ENCODE data around the gene ABL2.
"Not testable (repeated sequence)": the region's sequence is repeated elsewhere in the genome, so short reads cannot be mapped to it uniquely, and the experiment has no call there.

ABL2 gene

GRCh38 chr1:179169616-179170467 is 59.6 kb downstream of the ABL2 start:
- DNase-seq (ENCODE audit: low read depth in 2 of 2): no peak

- no peak for DNase-seq (ENCODE audit: low read depth in 2 of 2)
Observed at GRCh38 chr1:179168536-179168935, 60.9 kb downstream of the ABL2 start.

DNA sequence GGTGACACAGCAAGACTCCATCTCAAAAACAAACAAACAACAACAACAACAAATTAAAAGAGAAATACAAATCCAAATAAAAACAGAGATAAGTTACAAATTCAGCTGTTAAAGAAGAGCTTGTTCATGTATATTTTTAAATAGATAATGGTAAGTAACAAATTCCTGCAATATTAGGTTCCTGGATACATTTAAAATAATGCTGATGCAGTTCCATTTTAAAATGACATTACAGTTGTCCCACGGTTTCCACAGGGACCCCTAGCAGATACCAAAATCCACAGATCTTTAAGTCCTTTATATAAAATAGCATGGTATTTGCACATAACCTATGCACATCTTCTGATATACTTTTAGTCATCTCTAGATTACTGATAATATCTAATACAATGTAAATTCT is 61.5 kb downstream of the ABL2 start:
- DNase-seq (ENCODE audit: low read depth in 2 of 2): no peak

GRCh38 chr1:179167418-179167777 is 62.1 kb downstream of the ABL2 start:
- DNase-seq (ENCODE audit: low read depth in 2 of 2): no peak

DNA sequence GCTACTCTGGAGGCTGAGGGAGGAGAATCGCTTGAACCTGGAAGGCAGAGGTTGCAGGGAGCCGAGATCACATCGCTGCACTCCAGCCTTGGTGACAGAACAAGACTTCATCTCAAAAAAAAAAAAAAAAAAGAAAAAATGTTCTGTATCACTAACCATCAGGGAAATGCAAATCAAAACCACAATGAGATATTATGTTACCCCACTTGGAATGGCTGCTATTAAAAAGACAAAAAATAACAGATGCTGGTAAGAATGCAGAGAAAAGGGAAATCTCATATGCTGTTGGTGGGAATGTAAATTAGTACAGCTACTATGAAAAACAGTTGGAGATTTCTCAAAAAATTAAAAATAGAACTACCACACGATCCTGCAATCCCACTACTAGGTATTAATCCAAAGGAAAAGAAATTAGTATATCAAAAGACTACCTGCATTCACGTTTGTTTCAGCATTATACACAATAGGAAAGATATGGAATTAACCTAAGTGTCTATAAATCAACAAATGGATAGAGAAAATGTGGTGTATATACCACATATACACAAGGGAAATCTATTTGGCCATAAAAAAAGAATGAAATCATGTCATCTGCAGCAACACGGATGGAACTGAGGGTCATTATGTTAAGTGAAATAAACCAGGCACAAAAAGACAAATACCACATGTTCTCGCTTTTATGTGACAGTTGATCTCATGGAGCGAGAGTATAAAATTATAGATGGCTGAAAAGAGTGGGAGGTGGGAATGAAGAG is 62.6 kb downstream of the ABL2 start:
- DNase-seq (ENCODE audit: low read depth in 2 of 2): no peak

- DNase-seq (ENCODE audit: low read depth in 2 of 2): no peak
Observed at GRCh38 chr1:179164494-179164893, 65.0 kb downstream of the ABL2 start.

DNA sequence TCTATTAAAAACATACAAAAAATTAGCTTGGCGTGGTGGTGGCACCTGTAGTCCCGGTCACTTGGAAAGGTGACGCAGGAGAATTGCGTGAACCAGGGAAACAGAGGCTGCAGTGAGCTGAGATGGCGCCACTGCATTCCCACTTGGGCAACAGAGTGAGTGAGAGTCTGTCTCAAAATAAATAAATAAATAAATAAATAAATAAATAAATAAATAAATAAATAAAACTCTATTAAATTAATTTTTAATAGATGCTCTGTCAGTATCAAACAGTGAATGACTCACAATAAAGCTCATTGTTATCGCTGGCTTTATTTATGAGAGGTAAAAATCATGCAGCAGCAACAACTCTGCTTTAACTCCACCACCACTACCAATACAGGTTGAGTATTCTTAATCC is 72.8 kb downstream of the ABL2 start:
- DNase-seq (ENCODE audit: low read depth in 2 of 2): no peak

- DNase-seq (ENCODE audit: low read depth in 2 of 2): no peak
Observed at GRCh38 chr1:179156026-179156425, 73.5 kb downstream of the ABL2 start.

DNA sequence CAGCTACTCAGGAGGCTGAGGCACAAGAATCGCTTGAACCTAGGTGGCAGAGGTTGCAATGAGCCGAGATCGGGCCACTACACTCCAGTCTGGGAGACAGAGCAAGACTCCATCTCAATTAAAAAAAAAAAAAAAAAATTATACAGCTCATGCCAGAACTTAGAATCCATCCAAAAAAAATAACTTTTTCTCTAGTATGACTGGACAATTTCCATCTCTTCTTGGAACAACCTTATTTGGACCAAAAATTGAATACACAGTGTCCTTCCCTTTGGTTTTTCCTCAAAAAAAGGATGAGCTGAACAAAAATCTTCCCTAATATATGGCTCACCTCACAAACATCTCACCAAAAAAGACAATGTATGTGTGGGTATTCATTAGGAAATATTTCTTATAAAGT is 73.9 kb downstream of the ABL2 start:
- DNase-seq (ENCODE audit: low read depth in 2 of 2): no peak

- no peak for DNase-seq (ENCODE audit: low read depth in 2 of 2)
Observed at GRCh38 chr1:179154437-179154836, 75.0 kb downstream of the ABL2 start.

GRCh38 chr1:179153217-179153616 is 76.3 kb downstream of the ABL2 start:
- no peak for DNase-seq (ENCODE audit: low read depth in 2 of 2)

- DNase-seq (ENCODE audit: low read depth in 2 of 2): no peak
Observed at GRCh38 chr1:179151908-179152682, 77.4 kb downstream of the ABL2 start.

DNA sequence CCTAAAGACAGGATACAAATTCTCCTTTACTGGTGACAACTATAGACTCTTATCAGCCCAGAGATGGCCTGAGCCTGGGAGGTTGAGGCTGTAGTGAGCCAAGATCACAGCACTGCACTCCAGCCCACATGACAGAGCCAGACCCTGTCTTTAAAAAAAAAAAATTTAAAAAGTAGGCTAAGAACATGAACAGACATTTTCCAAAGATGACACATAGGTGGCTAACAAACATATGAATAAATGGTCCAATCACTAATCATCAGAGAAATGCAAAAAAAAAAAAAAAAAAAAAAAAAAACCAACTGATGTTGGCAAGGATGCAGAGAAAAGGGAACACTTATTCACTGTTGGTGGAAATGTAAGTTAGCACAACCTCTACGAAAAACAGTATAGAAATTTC is 82.6 kb downstream of the ABL2 start:
- DNase-seq (ENCODE audit: low read depth in 2 of 2): no peak

DNA sequence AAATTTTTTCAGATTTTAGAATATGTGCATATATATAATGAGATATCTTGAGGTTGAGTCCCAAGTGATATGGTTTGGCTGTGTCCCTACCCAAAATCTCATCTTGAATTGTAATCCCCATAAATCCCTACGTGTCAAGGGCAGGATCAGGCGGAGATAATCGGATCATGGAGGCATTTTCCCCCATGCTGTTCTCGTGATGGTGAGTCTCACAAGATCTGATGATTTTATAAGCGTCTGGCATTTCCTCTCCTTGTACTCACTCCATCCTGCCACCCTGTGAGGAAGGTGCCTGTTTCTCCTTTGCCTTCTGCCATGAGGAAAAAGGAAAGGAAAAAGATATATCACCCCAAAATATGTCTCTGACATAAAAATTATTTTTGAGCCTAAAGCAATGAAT is 83.0 kb downstream of the ABL2 start:
- no peak for DNase-seq (ENCODE audit: low read depth in 2 of 2)

DNA sequence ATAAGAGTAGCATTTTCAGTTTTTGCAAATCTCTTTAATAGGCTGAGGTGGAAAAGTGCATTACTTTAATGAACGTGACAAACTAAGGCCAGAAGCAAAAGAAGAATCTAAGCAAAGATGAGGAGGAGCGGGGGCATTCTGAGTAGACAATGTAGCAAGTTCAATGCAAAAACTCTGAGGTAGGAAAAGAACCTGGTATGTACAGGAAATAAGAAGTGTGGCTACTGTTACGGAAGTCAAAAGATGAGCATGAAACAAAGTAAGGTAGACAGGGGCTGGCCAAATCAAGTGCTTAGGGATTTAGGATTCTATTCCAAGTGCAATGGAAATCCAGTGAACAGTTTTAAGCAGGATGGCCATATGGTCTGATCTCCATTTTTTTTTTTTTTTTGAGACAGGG is 84.0 kb downstream of the ABL2 start:
- no peak for DNase-seq (ENCODE audit: low read depth in 2 of 2)

- no peak for DNase-seq (ENCODE audit: low read depth in 2 of 2)
Observed at GRCh38 chr1:179144626-179145025, 84.9 kb downstream of the ABL2 start.

DNA sequence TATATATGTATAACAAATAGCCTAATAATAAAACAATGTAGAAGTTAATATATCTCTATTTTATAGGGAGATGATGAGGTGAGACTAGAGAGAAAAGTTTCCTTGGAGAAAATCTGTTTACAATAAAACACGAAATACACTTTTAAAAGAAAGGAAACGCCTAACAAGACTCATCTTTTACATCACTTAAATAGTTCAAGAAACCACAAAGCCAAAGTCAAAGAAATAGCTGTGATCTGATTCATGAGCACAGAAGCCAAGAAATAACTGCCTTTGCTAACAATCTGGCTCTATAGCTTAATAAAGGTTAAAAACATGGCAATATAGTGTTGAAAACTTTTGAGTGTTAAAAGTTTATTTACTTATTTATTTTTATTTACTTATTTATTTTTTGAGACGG is 86.2 kb downstream of the ABL2 start:
- DNase-seq (ENCODE audit: low read depth in 2 of 2): no peak

GRCh38 chr1:179142889-179143299 is 86.6 kb downstream of the ABL2 start:
- DNase-seq (ENCODE audit: low read depth in 2 of 2): no peak

DNA sequence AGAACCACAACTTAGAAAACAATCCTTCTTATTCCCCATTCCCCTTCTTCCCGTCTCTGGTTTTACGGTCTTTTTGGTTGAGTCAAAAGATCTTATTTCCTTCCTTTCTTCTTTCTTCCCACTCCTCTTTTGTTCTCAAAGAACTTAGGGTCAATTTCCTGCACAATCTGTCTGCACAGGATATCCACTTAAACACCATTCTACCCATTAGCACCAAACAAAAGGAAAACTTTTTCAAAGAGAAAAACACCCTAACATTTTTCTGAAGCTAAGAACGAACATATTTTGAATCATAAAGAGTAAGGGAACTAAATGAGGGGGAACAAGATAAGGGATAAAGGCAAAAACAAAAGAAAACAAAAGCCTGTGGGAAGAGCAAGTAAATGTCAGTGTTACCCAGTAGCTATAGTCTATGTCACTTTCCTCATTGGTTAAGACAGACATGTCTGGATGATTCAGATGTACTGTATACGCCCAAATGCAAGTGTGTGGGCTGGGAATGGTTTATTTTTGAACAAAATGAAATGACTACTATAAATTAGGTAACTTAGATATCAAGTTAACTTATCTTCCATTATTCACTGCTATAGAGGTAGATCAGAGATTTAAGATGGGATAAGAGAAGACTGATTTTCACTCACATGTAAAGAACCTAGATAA is 87.8 kb downstream of the ABL2 start:
- no peak for DNase-seq (ENCODE audit: low read depth in 2 of 2)

DNA sequence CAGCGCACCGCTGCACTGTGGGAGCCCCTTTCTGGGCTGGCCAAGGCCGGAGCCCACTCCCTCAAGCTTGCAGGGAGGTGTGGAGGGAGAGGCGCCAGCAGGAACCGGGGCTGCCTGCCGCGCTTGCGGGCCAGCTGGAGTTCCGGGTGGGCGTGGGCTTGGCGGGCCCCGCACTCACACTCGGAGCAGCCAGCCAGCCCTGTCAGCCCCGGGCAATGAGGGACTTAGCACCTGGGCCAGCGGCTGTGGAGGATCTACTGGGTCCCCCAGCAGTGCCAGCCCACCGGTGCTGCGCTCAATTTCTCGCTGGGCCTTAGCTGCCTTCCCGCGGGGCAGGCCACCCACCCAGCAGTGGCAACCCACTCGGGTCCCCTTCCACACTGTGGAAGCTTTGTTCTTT is 90.7 kb downstream of the ABL2 start:
- not testable (repeated sequence) for DNase-seq (ENCODE audit: low read depth in 2 of 2)

DNA sequence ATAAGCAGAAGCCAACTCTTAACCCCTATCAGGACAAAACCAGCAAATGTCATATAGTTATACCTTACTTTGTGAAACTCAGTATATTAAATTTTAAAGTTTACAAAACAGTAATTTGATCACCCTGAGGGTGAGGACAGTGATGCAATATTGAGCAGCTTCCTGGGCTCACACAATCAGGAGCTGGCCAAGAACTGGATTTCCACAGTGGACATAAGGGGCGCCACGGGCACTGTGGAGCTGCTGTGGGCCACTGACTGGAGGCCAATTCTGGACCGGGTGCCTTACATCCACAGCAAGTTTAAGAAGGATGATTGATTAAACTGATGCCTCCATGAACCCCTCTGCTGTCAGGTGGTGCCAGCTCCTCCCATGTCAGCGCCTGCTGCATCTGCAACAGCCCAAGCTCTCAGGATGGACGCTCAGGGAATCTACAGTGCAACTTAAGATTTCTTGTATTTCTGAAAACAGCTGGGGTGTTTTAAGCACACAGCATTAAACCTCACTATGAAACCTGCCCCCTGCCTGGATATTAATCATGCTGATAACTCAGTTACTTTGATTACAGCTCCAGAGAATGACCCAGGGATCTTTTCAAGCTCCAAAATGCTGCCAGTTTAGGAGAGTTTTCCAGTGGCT is 91.7 kb downstream of the ABL2 start:
- no peak for DNase-seq (ENCODE audit: low read depth in 2 of 2)

Measured in activated CD4-positive, alpha-beta T cell treated with anti-CD3 and anti-CD28 coated beads for 24 hours (primary cell).